GM13976 (cell line): ENCODE data around the gene LHX3.

Experiments
- DNase-seq: peaks from one replicate; pipeline ENCODE4 v3.0.0; 2012; ENCODE audit warnings: low spot score
- CTCF ChIP-seq: IDR thresholded peaks from 2 replicates; pipeline ENCODE4 v1.5.1; 2012; ENCODE audit warnings: borderline replicate concordance, mild to moderate bottlenecking; ENCODE audit not compliant: insufficient read depth; ENCODE audit errors: extremely low read depth, missing control alignments, control extremely low read depth
- in situ Hi-C: fragments of 300-500 bp; cut with MboI; formaldehyde crosslinking; loops from one replicate; pipeline ENCODE4 v1.12.0; 2022; ENCODE audit warnings: low sequenced_read_pairs, mixed read lengths, inconsistent platforms; ENCODE audit not compliant: unreplicated experiment

The LHX3 gene

GRCh38 chr9:136163248-136163850 is 41.6 kb downstream of the LHX3 start:
- TF ChIP-seq CTCF, result no peak
- in situ Hi-C loops, result no loop called here
- DNase-seq, result no peak

- no peak for DNase-seq
- no peak for TF ChIP-seq CTCF
- in situ Hi-C loops, result no loop called here
Observed at GRCh38 chr9:136160995-136161610, 43.8 kb downstream of the LHX3 start.

GRCh38 chr9:136160381-136160841 is 44.5 kb downstream of the LHX3 start:
- in situ Hi-C loops, result no loop called here
- no peak for TF ChIP-seq CTCF
- no peak for DNase-seq

GRCh38 chr9:136159851-136160250 is 45.1 kb downstream of the LHX3 start:
- in situ Hi-C loops, result no loop called here
- DNase-seq, result no peak
- TF ChIP-seq CTCF, result no peak

- DNase-seq, result no peak
- in situ Hi-C loops, result no loop called here
- TF ChIP-seq CTCF, result no peak
Observed at GRCh38 chr9:136157477-136158265, 47.3 kb downstream of the LHX3 start.

GRCh38 chr9:136156209-136157120 is 48.5 kb downstream of the LHX3 start:
- no peak for DNase-seq
- TF ChIP-seq CTCF, result no peak
- in situ Hi-C loops, result no loop called here
